ENCODE data around the gene ACAD10. TPM values are rescaled to one million over a fixed set of nuclear protein-coding genes. Genes with fewer than 3 reads are reported as not detected.
"Not testable (repeated sequence)": the region's sequence is repeated elsewhere in the genome, so short reads cannot be mapped to it uniquely, and the experiment has no call there.

Gene ACAD10
- total RNA-seq, 4 donors from 2014 or later: 58.5 to 102 (median 80.6) TPM

- peaks cover 0 to 70% (median 0%) of the 10 kb centered on the region in 3 donors for H3K36me3 ChIP-seq
- H3K27me3 ChIP-seq: no peaks in the 10 kb centered on the region
- no peak overlapping the region for H3K4me3 ChIP-seq
- no peak for DNase-seq
- H3K27ac ChIP-seq: no peak overlapping the region
- H3K9me3 ChIP-seq: no peaks in the 10 kb centered on the region
- no peak for TF ChIP-seq POLR2A (IDR thresholded peaks at IDR 0.05)
- TF ChIP-seq CTCF (IDR thresholded peaks at IDR 0.05): no peak
- H3K4me1 ChIP-seq: no peaks in the 10 kb centered on the region
Observed at GRCh38 chr12:111730420-111730819, 44.6 kb downstream of the ACAD10 start.

- Histone ChIP-seq H3K9me3 (no peaks in the 10 kb centered on the region), H3K27me3 (no peaks in the 10 kb centered on the region), H3K36me3 (peaks cover 0 to 79% (median 0%) of the 10 kb centered on the region in 3 donors), H3K27ac (no peak overlapping the region), H3K4me3 (no peak overlapping the region), H3K4me1 (no peaks in the 10 kb centered on the region)
- TF ChIP-seq POLR2A (IDR thresholded peaks at IDR 0.05) (no peak), CTCF (IDR thresholded peaks at IDR 0.05) (no peak)
- no peak for DNase-seq
Observed at GRCh38 chr12:111732786-111733185, 46.9 kb downstream of the ACAD10 start.

GRCh38 chr12:111733340-111733915 lies 47.6 kb downstream of the ACAD10 start:
- Histone ChIP-seq H3K27me3 (no peaks in the 10 kb centered on the region), H3K9me3 (no peaks in the 10 kb centered on the region), H3K36me3 (peaks cover 0 to 81% (median 0%) of the 10 kb centered on the region in 3 donors), H3K4me3 (no peak overlapping the region), H3K4me1 (no peaks in the 10 kb centered on the region), H3K27ac (no peak overlapping the region)
- TF ChIP-seq POLR2A (IDR thresholded peaks at IDR 0.05) (no peak), CTCF (IDR thresholded peaks at IDR 0.05) (no peak)
- DNase-seq: no peak

GRCh38 chr12:111739524-111739923 lies 53.7 kb downstream of the ACAD10 start:
- peaks cover 0 to 46% (median 0%) of the 10 kb centered on the region in 3 donors for H3K36me3 ChIP-seq
- H3K4me3 ChIP-seq, H3K4me1 ChIP-seq, H3K27me3 ChIP-seq, DNase-seq, H3K27ac ChIP-seq, H3K9me3 ChIP-seq: not testable (repeated sequence)

GRCh38 chr12:111741235-111741812 lies 55.5 kb downstream of the ACAD10 start:
- TF ChIP-seq POLR2A (IDR thresholded peaks at IDR 0.05) (no peak), CTCF (IDR thresholded peaks at IDR 0.05) (no peak)
- Histone ChIP-seq H3K9me3 (no peaks in the 10 kb centered on the region), H3K36me3 (peaks cover 0 to 50% (median 0%) of the 10 kb centered on the region in 3 donors), H3K4me3 (no peak overlapping the region), H3K27ac (no peak overlapping the region), H3K4me1 (peaks cover 0 to 9% (median 0%) of the 10 kb centered on the region in 4 donors), H3K27me3 (no peaks in the 10 kb centered on the region)
- no peak for DNase-seq

- TF ChIP-seq CTCF (IDR thresholded peaks at IDR 0.05): no peak
- TF ChIP-seq POLR2A (IDR thresholded peaks at IDR 0.05): no peak
- H3K27me3 ChIP-seq: no peaks in the 10 kb centered on the region
- peaks cover 0 to 51% (median 0%) of the 10 kb centered on the region in 3 donors for H3K36me3 ChIP-seq
- H3K4me3 ChIP-seq: no peak overlapping the region
- H3K4me1 ChIP-seq: peaks cover 0 to 14% (median 0%) of the 10 kb centered on the region in 4 donors
- no peaks in the 10 kb centered on the region for H3K9me3 ChIP-seq
- no peak overlapping the region for H3K27ac ChIP-seq
- DNase-seq: no peak
Observed at GRCh38 chr12:111745211-111745610, 59.4 kb downstream of the ACAD10 start.

All from Peyer's patch (tissue), 4 donors.